SK-N-SH (cell line): ENCODE measurements around the gene SLC27A2. TPM values are rescaled to one million over a fixed set of nuclear protein-coding genes. Genes with fewer than 3 reads are reported as not detected.
"Not testable (repeated sequence)": the region's sequence is repeated elsewhere in the genome, so short reads cannot be mapped to it uniquely, and the experiment has no call there.

Experiments used
- CTCF ChIA-PET: fragments of 300-600, 350-600 bp; formaldehyde crosslinking; extraction: SDS; loops from one replicate; lab custom pipeline; 2021; lab: Yijun Ruan, JAX
- POLR2A ChIA-PET: fragments of 350-600 bp; sonication (Branson Sonifier 250); formaldehyde crosslinking; extraction: SDS; loops from one replicate; lab custom pipeline; 2020; ENCODE audit warnings: antibody characterized with exemption, inconsistent platforms; lab: Yijun Ruan, JAX
- DNase-seq: peaks from one replicate; pipeline ENCODE4 v3.0.0; 2012
- H2AFZ ChIP-seq: fragments of 200-600 bp; sonication (generic); 2 replicates; pipeline ENCODE4 v1.8.1; 2016; ENCODE audit warnings: antibody characterized with exemption, mild to moderate bottlenecking, low read depth
- H3F3A ChIP-seq: fragments of 200-600 bp; sonication (generic); replicated peaks from 2 replicates; pipeline ENCODE3; 2016; ENCODE audit warnings: antibody characterized with exemption, mild to moderate bottlenecking; ENCODE audit not compliant: insufficient read depth
- H3K27ac ChIP-seq, 2 experiments: fragments of 200-500 bp in 1 of 2; fragments of 200-600 bp in 1 of 2; sonication (Bioruptor generic) in 1 of 2; sonication (generic), shearing (Covaris generic) in 1 of 2; 2 replicates each; pipeline versions ENCODE4 v1.5.1 to v1.6.1; 2014 to 2016; ENCODE audit warnings: low read depth in 2 of 2, inconsistent platforms in 1 of 2, low read length in 1 of 2, mild to moderate bottlenecking in 1 of 2, mixed read lengths in 1 of 2
- H3K27me3 ChIP-seq: fragments of 200-600 bp; sonication (generic), shearing (Covaris generic); 2 replicates; pipeline ENCODE4 v1.6.1; 2016; ENCODE audit warnings: mixed run types; ENCODE audit not compliant: insufficient read depth
- H3K36me3 ChIP-seq, 2 experiments: fragments of 200-500 bp in 1 of 2; fragments of 200-600 bp in 1 of 2; sonication (Bioruptor generic) in 1 of 2; sonication (generic) in 1 of 2; replicated peaks in 1 of 2; 2 replicates each; pipeline versions ENCODE3 to v1.5.1; 2014 to 2016; ENCODE audit warnings: low read length in 1 of 2, mild to moderate bottlenecking in 1 of 2; ENCODE audit not compliant: insufficient read depth in 2 of 2, control insufficient read depth in 1 of 2
- H3K4me1 ChIP-seq, 2 experiments: fragments of 200-500 bp in 1 of 2; fragments of 200-600 bp in 1 of 2; sonication (Bioruptor generic) in 1 of 2; sonication (generic), shearing (Covaris generic) in 1 of 2; 2 replicates each; pipeline versions ENCODE4 v1.5.1 to v1.6.1; 2014 to 2016; ENCODE audit warnings: low read depth in 1 of 2, low read length in 1 of 2, mixed run types in 1 of 2; ENCODE audit not compliant: insufficient read depth in 2 of 2, control insufficient read depth in 1 of 2
- H3K4me2 ChIP-seq: fragments of 200-600 bp; sonication (generic), shearing (Covaris generic); 2 replicates; pipeline ENCODE4 v1.6.1; 2017; ENCODE audit warnings: mixed run types
- H3K4me3 ChIP-seq, 2 experiments: fragments of 200-500 bp in 1 of 2; fragments of 200-600 bp in 1 of 2; sonication (Bioruptor generic) in 1 of 2; sonication (generic), shearing (Covaris generic) in 1 of 2; 2 replicates each; pipeline versions ENCODE4 v1.5.1 to v1.8.1; 2014 to 2016; ENCODE audit warnings: low read depth in 2 of 2, inconsistent platforms in 1 of 2, low read length in 1 of 2, mild to moderate bottlenecking in 1 of 2, mixed read lengths in 1 of 2, moderate library complexity in 1 of 2
- H3K79me2 ChIP-seq: fragments of 200-600 bp; sonication (generic); 2 replicates; pipeline ENCODE4 v1.8.1; 2017; ENCODE audit warnings: mild to moderate bottlenecking; ENCODE audit not compliant: insufficient read depth
- H3K9ac ChIP-seq: fragments of 200-600 bp; sonication (generic); 2 replicates; pipeline ENCODE4 v1.6.1; 2017; ENCODE audit warnings: mixed run types
- H3K9me2 ChIP-seq: fragments of 200-600 bp; sonication (generic); 2 replicates; pipeline ENCODE4 v1.6.1; 2017; ENCODE audit warnings: mixed run types
- H3K9me3 ChIP-seq: fragments of 200-600 bp; sonication (generic); 2 replicates; pipeline ENCODE4 v1.6.1; 2017; ENCODE audit warnings: mixed run types, mild to moderate bottlenecking, moderate library complexity
- H4K20me1 ChIP-seq: fragments of 200-600 bp; sonication (generic); 2 replicates; pipeline ENCODE4 v1.6.1; 2017; ENCODE audit warnings: mild to moderate bottlenecking, mixed run types; ENCODE audit not compliant: insufficient read depth
- CHD2 ChIP-seq: fragments of 150-350 bp; IDR thresholded peaks from 2 replicates; pipeline ENCODE4 v1.6.1; 2018; ENCODE audit warnings: low read length; ENCODE audit not compliant: partially characterized antibody
- ELF1 ChIP-seq: IDR thresholded peaks from 2 replicates; pipeline ENCODE4 v1.4.0; 2012
- FOSL2 ChIP-seq: IDR thresholded peaks from 2 replicates; pipeline ENCODE4 v1.4.0; 2012; ENCODE audit warnings: low read depth, mild to moderate bottlenecking, moderate library complexity, borderline replicate concordance
- FOXJ3 ChIP-seq: sonication (generic); formaldehyde crosslinking; IDR thresholded peaks from 2 replicates; pipeline ENCODE4 v1.5.1; 2020; ENCODE audit warnings: mild to moderate bottlenecking, missing genetic modification reagents
- FOXM1 ChIP-seq: IDR thresholded peaks from 2 replicates; pipeline ENCODE4 v1.4.0; 2012; ENCODE audit warnings: low read depth, mild to moderate bottlenecking
- GABPA ChIP-seq: IDR thresholded peaks from 2 replicates; pipeline ENCODE4 v1.4.0; 2012; ENCODE audit warnings: low read depth, mild to moderate bottlenecking
- GATA2 ChIP-seq: sonication (generic); formaldehyde crosslinking; IDR thresholded peaks from 2 replicates; pipeline ENCODE4 v1.5.0; 2020; ENCODE audit warnings: mild to moderate bottlenecking, missing genetic modification reagents
- MXI1 ChIP-seq: IDR thresholded peaks from 2 replicates; pipeline ENCODE4 v1.6.1; 2012; ENCODE audit warnings: mild to moderate bottlenecking, low read depth, low read length, improper control_type of control experiment
- POLR2AphosphoS5 ChIP-seq: IDR thresholded peaks from 2 replicates; pipeline ENCODE4 v1.6.1; 2012; ENCODE audit warnings: low read depth, low read length
- RCOR1 ChIP-seq: fragments of 150-350 bp; IDR thresholded peaks from 2 replicates; pipeline ENCODE4 v1.6.1; 2017; ENCODE audit warnings: antibody characterized with exemption, low read length
- SIN3A ChIP-seq: IDR thresholded peaks from 2 replicates; pipeline ENCODE4 v1.6.1; 2012; ENCODE audit warnings: low read depth, mild to moderate bottlenecking, low read length, moderate library complexity, borderline replicate concordance
- TCF12 ChIP-seq: IDR thresholded peaks from 2 replicates; pipeline ENCODE4 v1.4.0; 2012
- YY1 ChIP-seq: IDR thresholded peaks from 2 replicates; pipeline ENCODE4 v1.4.0; 2012; ENCODE audit warnings: low read depth, mild to moderate bottlenecking
- whole genome bisulfite sequencing: methylation state at CpG from one replicate; pipeline ENCODE4 v1.1.6; 2017; ENCODE audit warnings: low lambda C conversion rate; 5-methylcytosine and 5-hydroxymethylcytosine counted together
- polyA plus RNA-seq, 3 experiments: library from polyadenylated mRNA; depleted of rRNA; stranded (reverse); fragments of >200 nt; gene quantifications; 2 replicates each; pipeline ENCODE4 v1.2.3, GENCODE V29; 2012
- TF ChIP-seq, protein P1 (sequence below): IDR thresholded peaks from 2 replicates; pipeline ENCODE4; 2012
- TF ChIP-seq, protein P2 (sequence below): fragments of 150-350 bp; IDR thresholded peaks from 2 replicates; pipeline ENCODE4 v1.6.1; 2017; ENCODE audit warnings: antibody characterized with exemption, low read length, low read depth, borderline replicate concordance
- TF ChIP-seq, protein P3 (sequence below): fragments of 200-600 bp; sonication (generic); IDR thresholded peaks from 2 replicates; pipeline ENCODE4 v1.6.1; 2017; ENCODE audit warnings: antibody characterized with exemption, mild to moderate bottlenecking, moderate library complexity
- TF ChIP-seq, protein P4 (sequence below): IDR thresholded peaks from 2 replicates; pipeline ENCODE4 v1.4.0; 2012; ENCODE audit warnings: low read depth, borderline replicate concordance
- TF ChIP-seq, protein P5 (sequence below): fragments of 150-350 bp; IDR thresholded peaks from 2 replicates; pipeline ENCODE4 v1.6.1; 2016; ENCODE audit warnings: mild to moderate bottlenecking, low read depth, low read length

Gene SLC27A2
- polyA plus RNA-seq, 1 of the 3 experiments (the other 2 are of a cell fraction) = 0.49 TPM

DNA sequence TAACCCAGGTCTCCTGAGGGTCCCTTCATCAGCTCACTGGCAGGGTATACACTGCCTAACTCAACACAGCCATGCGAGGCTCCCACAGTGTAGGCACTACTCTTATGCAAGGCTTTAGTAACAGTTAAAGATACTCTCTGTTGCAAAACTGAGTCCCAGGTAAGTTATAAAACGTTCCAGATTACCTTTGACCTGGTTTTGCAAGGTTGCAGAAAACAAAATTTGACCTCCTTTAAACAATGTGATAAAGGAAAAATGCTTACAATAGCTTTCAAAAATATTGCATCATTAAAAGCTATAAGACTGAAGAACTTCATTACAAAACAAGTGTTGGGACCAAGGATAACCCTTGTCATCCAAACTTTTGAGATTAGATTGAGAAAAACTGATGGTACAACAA, 5.5 kb downstream of the SLC27A2 start:
- ChIA-PET POLR2A (no interaction called here), CTCF (interaction anchor here (1.1 kb wide), 1 partner anchor 9 kb away, joined by 4 read pairs; no protein-coding TSS in a partner anchor)
- Histone ChIP-seq H2AFZ (no peak overlapping the region), H3K27me3 (no peaks in the 10 kb centered on the region), H3K4me2 (no peak overlapping the region), H3K36me3 (no peaks in the 10 kb centered on the region), H3K27ac (no peak overlapping the region), H3K9me2 (no peaks in the 10 kb centered on the region), H3K4me1 (peaks cover 0 to 3% of the 10 kb centered on the region in 2 experiments; a peak in 1 of 4 replicates), H3K4me3 (no peak overlapping the region), H4K20me1 (no peaks in the 10 kb centered on the region), H3K79me2 (no peaks in the 10 kb centered on the region), H3F3A (no peaks in the 10 kb centered on the region), H3K9me3 (no peaks in the 10 kb centered on the region), H3K9ac (no peak overlapping the region)
- TF ChIP-seq, protein P1, sequence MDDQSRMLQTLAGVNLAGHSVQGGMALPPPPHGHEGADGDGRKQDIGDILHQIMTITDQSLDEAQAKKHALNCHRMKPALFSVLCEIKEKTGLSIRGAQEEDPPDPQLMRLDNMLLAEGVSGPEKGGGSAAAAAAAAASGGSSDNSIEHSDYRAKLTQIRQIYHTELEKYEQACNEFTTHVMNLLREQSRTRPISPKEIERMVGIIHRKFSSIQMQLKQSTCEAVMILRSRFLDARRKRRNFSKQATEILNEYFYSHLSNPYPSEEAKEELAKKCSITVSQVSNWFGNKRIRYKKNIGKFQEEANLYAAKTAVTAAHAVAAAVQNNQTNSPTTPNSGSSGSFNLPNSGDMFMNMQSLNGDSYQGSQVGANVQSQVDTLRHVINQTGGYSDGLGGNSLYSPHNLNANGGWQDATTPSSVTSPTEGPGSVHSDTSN = no peak
- TF ChIP-seq GATA2 (CRISPR knock-in tag) (no peak), FOXM1 (no peak), POLR2AphosphoS5 (no peak), FOXJ3 (CRISPR knock-in tag) (no peak), GABPA (no peak), ELF1 (no peak), CHD2 (no peak), FOSL2 (no peak), TCF12 (no peak), YY1 (no peak), RCOR1 (no peak)
- TF ChIP-seq, protein P2, sequence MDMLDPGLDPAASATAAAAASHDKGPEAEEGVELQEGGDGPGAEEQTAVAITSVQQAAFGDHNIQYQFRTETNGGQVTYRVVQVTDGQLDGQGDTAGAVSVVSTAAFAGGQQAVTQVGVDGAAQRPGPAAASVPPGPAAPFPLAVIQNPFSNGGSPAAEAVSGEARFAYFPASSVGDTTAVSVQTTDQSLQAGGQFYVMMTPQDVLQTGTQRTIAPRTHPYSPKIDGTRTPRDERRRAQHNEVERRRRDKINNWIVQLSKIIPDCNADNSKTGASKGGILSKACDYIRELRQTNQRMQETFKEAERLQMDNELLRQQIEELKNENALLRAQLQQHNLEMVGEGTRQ = no peak
- TF ChIP-seq, protein P3, sequence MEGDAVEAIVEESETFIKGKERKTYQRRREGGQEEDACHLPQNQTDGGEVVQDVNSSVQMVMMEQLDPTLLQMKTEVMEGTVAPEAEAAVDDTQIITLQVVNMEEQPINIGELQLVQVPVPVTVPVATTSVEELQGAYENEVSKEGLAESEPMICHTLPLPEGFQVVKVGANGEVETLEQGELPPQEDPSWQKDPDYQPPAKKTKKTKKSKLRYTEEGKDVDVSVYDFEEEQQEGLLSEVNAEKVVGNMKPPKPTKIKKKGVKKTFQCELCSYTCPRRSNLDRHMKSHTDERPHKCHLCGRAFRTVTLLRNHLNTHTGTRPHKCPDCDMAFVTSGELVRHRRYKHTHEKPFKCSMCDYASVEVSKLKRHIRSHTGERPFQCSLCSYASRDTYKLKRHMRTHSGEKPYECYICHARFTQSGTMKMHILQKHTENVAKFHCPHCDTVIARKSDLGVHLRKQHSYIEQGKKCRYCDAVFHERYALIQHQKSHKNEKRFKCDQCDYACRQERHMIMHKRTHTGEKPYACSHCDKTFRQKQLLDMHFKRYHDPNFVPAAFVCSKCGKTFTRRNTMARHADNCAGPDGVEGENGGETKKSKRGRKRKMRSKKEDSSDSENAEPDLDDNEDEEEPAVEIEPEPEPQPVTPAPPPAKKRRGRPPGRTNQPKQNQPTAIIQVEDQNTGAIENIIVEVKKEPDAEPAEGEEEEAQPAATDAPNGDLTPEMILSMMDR = no peak
- TF ChIP-seq, protein P4, sequence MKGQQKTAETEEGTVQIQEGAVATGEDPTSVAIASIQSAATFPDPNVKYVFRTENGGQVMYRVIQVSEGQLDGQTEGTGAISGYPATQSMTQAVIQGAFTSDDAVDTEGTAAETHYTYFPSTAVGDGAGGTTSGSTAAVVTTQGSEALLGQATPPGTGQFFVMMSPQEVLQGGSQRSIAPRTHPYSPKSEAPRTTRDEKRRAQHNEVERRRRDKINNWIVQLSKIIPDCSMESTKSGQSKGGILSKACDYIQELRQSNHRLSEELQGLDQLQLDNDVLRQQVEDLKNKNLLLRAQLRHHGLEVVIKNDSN = no peak
- DNase-seq = no peak
- 54% methylated on average over 2 of the region's 2 CpGs for WGBS

DNA sequence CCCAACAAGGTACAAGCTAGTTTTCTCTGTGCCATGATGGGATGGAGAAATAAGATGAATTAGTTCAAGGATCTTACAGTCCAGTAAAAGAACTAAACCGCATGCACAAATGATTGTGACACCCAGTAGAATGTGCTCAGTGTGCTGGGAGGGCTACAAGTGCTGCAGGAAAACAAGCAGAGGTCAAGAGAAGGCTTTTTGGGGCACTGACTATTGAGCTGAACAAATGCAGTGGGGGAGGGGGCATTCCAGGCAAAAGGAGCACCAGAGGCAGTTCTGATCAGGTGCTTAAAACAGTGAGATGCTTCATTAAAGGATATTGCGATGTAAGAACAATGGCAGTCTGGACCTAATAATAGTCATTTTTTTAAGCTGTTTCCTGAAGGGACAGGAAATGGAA, 6.0 kb downstream of the SLC27A2 start:
- no peak for DNase-seq
- H2AFZ ChIP-seq = no peak overlapping the region
- no peak overlapping the region for H3K9ac ChIP-seq
- ChIA-PET CTCF (no interaction called here), POLR2A (no interaction called here)
- WGBS = 82% methylated on average over 2 of the region's 2 CpGs
- no peaks in the 10 kb centered on the region for H3K9me2 ChIP-seq
- H3K79me2 ChIP-seq = no peaks in the 10 kb centered on the region
- no peaks in the 10 kb centered on the region for H3K4me1 ChIP-seq
- H3K27me3 ChIP-seq = no peaks in the 10 kb centered on the region
- TF ChIP-seq MXI1 = no peak
- TF ChIP-seq FOSL2 = no peak
- TF ChIP-seq FOXJ3 (CRISPR knock-in tag) = no peak
- no peak for TF ChIP-seq RCOR1
- TF ChIP-seq, protein P5, sequence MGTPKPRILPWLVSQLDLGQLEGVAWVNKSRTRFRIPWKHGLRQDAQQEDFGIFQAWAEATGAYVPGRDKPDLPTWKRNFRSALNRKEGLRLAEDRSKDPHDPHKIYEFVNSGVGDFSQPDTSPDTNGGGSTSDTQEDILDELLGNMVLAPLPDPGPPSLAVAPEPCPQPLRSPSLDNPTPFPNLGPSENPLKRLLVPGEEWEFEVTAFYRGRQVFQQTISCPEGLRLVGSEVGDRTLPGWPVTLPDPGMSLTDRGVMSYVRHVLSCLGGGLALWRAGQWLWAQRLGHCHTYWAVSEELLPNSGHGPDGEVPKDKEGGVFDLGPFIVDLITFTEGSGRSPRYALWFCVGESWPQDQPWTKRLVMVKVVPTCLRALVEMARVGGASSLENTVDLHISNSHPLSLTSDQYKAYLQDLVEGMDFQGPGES = no peak
- TF ChIP-seq SIN3A = no peak
- TF ChIP-seq CHD2 = no peak
- TF ChIP-seq GATA2 (CRISPR knock-in tag) = no peak
- no peaks in the 10 kb centered on the region for H3F3A ChIP-seq
- no peak overlapping the region for H3K4me3 ChIP-seq
- H4K20me1 ChIP-seq = no peaks in the 10 kb centered on the region
- H3K9me3 ChIP-seq = no peaks in the 10 kb centered on the region
- H3K36me3 ChIP-seq = no peaks in the 10 kb centered on the region
- no peak overlapping the region for H3K4me2 ChIP-seq
- H3K27ac ChIP-seq = no peak overlapping the region

DNA sequence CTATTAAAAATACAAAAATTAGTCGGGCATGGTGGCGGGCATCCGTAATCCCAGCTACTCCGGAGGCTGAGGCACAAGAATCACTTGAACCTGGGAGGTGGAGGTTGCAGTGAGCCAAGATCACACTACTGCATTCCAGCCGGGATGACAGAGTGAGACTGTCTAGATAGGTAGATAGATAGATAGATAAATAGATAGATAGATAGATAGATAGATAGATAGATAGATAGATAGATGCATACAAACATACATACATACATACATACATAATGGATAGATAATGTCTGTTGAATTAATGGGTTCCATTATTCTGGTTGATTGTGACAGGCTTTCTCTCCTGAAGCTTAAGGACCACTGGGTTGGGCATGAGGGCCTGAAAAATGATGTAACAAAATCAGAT, 6.8 kb downstream of the SLC27A2 start:
- H3K4me1 ChIP-seq, H3K4me3 ChIP-seq, H3F3A ChIP-seq, H3K27me3 ChIP-seq, H3K36me3 ChIP-seq, H4K20me1 ChIP-seq, POLR2A ChIA-PET, H3K9me2 ChIP-seq, H3K27ac ChIP-seq, H3K9ac ChIP-seq, H3K79me2 ChIP-seq, H2AFZ ChIP-seq, CTCF ChIA-PET, H3K9me3 ChIP-seq, DNase-seq, H3K4me2 ChIP-seq: not testable (repeated sequence)
- 87% methylated on average over 5 of the region's 5 CpGs for WGBS
